Heart left ventricle (tissue), 13 donors: ENCODE data around the gene PRR14L.
"Not testable (repeated sequence)": the region's sequence is repeated elsewhere in the genome, so short reads cannot be mapped to it uniquely, and the experiment has no call there.

Source experiments
- CTCF ChIP-seq, 12 donors: fragments of 200-600 bp; sonication (generic) in 4 of 12; IDR thresholded peaks; one replicate each; pipeline versions ENCODE4 v1.5.0 to v1.8.0; 2018 to 2022; ENCODE audit warnings: antibody characterized with exemption in 12 of 12, mild to moderate bottlenecking in 5 of 12
- POLR2A ChIP-seq, 2 donors: fragments of 450-650 bp; IDR thresholded peaks; one replicate each; pipeline ENCODE4 v1.6.1; 2017; ENCODE audit warnings: antibody characterized with exemption in 2 of 2, mild to moderate bottlenecking in 2 of 2, moderate library complexity in 2 of 2
- donor health status: ischemic (EF 13 %, LVEDD 7.1; RV severe dilation, severe dysfunction).
- donor health status: DM: no; HTN: yes; CAD: no.
- donor health status: DM: no; HTN: no; CAD: no.
- donor health status: ischemic (EF 25% LVEDD 6.9; RV normal size, moderate dysfunction).
- donor health status: ischemic (EF 25% LVEDD 5.7; RV mildly dilated, moderate dysfunction).
- donor health status: ischemic (EF 35%, LVEDD 5.7; RV mildly dilated, moderate dysfunction).
- donor health status: nonischemic (EF 11% LVEDD 7.7; RV severe dilation, severe dysfunction).
- donor health status: DM: yes; HTN: yes; CAD: no.
- donor health status: PGD.
- donor health status: ischemic (EF 29% LVEDD 5.4; RV normal size, mild dysfunction).
- donor health status: nonischemic (EF 23%, LVEDD 6.1; RV moderate dilation, normal function).

GRCh38 chr22:31758860-31759259 lies 8.9 kb upstream of the PRR14L start:
- TF ChIP-seq CTCF, POLR2A (IDR thresholded peaks at IDR 0.05): not testable (repeated sequence)
